GM23248 (cell line): Measurements from ENCODE around the gene SPINT2. TPM values are rescaled to one million over a fixed set of nuclear protein-coding genes. Genes with fewer than 3 reads are reported as not detected.

Experiments
- DNase-seq: peaks from one replicate; pipeline ENCODE4 v3.0.0-alpha.2; 2015
- H2AFZ ChIP-seq: fragments of 200-600 bp; sonication (generic); 2 replicates; pipeline ENCODE4 v1.6.1; 2016; ENCODE audit warnings: antibody characterized with exemption
- H3F3A ChIP-seq: fragments of 200-600 bp; sonication (generic); 2 replicates; pipeline ENCODE4 v1.6.1; 2016; ENCODE audit warnings: mild to moderate bottlenecking, antibody characterized with exemption, mixed run types; ENCODE audit not compliant: insufficient read depth
- H3K27ac ChIP-seq: fragments of 200-600 bp; sonication (generic); 2 replicates; pipeline ENCODE4 v1.5.1; 2016; ENCODE audit warnings: mild to moderate bottlenecking
- H3K27me3 ChIP-seq: fragments of 200-600 bp; sonication (generic); replicated peaks from 2 replicates; pipeline ENCODE4 v1.6.1; 2016; ENCODE audit warnings: mild to moderate bottlenecking; ENCODE audit not compliant: insufficient read depth
- H3K36me3 ChIP-seq: fragments of 200-600 bp; sonication (generic); 2 replicates; pipeline ENCODE4 v1.6.1; 2016; ENCODE audit warnings: low read depth, mild to moderate bottlenecking
- H3K4me1 ChIP-seq: fragments of 200-600 bp; sonication (generic); 2 replicates; pipeline ENCODE4 v1.6.1; 2016; ENCODE audit warnings: mild to moderate bottlenecking; ENCODE audit not compliant: insufficient read depth
- H3K4me2 ChIP-seq: fragments of 200-600 bp; sonication (generic); one replicate; pipeline ENCODE4 v1.6.1; 2016; ENCODE audit warnings: mild to moderate bottlenecking; ENCODE audit not compliant: unreplicated experiment
- H3K4me3 ChIP-seq: fragments of 200-600 bp; sonication (generic); 2 replicates; pipeline ENCODE4 v1.5.1; 2016; ENCODE audit warnings: mild to moderate bottlenecking
- H3K79me2 ChIP-seq: fragments of 200-600 bp; sonication (generic); 2 replicates; pipeline ENCODE4 v1.6.1; 2016; ENCODE audit warnings: mild to moderate bottlenecking; ENCODE audit not compliant: insufficient read depth
- H3K9ac ChIP-seq: fragments of 200-600 bp; sonication (generic); 2 replicates; pipeline ENCODE4 v1.6.1; 2016; ENCODE audit warnings: mild to moderate bottlenecking
- H3K9me2 ChIP-seq: fragments of 200-600 bp; sonication (generic); 2 replicates; pipeline ENCODE4 v1.6.1; 2016; ENCODE audit warnings: mixed run types, mild to moderate bottlenecking, moderate library complexity; ENCODE audit not compliant: insufficient read depth
- H3K9me3 ChIP-seq: fragments of 200-600 bp; sonication (generic); one replicate; pipeline ENCODE4 v1.6.1; 2017; ENCODE audit warnings: low read depth
- H4K20me1 ChIP-seq: fragments of 200-600 bp; sonication (generic); 2 replicates; pipeline ENCODE4 v1.6.0; 2016; ENCODE audit not compliant: insufficient read depth
- EZH2 ChIP-seq: fragments of 200-600 bp; sonication (generic); IDR thresholded peaks from 2 replicates; pipeline ENCODE4 v1.6.1; 2018; ENCODE audit warnings: antibody characterized with exemption, mild to moderate bottlenecking; ENCODE audit not compliant: insufficient read depth, poor library complexity, severe bottlenecking
- EZH2phosphoT487 ChIP-seq: fragments of 200-600 bp; sonication (generic); IDR thresholded peaks from 2 replicates; pipeline ENCODE4 v1.6.1; 2018; ENCODE audit warnings: antibody characterized with exemption, moderate library complexity, mild to moderate bottlenecking, low read depth; ENCODE audit not compliant: insufficient read depth
- WGBS, 2 experiments: methylation state at CpG; one replicate each; pipeline ENCODE4 v1.1.6; 2015 to 2017; ENCODE audit warnings: low lambda C conversion rate in 2 of 2, low coverage in 1 of 2; ENCODE audit errors: missing lambda C conversion rate in 2 of 2; 5-methylcytosine and 5-hydroxymethylcytosine counted together
- in situ Hi-C: fragments of 300-500 bp; cut with MboI; formaldehyde crosslinking; loops from 2 replicates; pipeline ENCODE4 v1.15.0; 2020
- polyA plus RNA-seq: library from polyadenylated mRNA; unstranded; fragments of >200 nt; fragmentation: Nextera tagmentation; extraction: Ambion mirVana; gene quantifications from 2 replicates; pipeline ENCODE4 v1.2.1, GENCODE V29; 2016
- total RNA-seq: library from RNA; depleted of rRNA; stranded (reverse); fragments of >200 nt; shearing (Covaris generic); gene quantifications from 2 replicates; pipeline ENCODE4 v1.2.3, GENCODE V29; 2014

Gene SPINT2
- total and polyA plus RNA-seq, 2 experiments from 2014 or later, result 3.2 to 9.3 TPM

DNA sequence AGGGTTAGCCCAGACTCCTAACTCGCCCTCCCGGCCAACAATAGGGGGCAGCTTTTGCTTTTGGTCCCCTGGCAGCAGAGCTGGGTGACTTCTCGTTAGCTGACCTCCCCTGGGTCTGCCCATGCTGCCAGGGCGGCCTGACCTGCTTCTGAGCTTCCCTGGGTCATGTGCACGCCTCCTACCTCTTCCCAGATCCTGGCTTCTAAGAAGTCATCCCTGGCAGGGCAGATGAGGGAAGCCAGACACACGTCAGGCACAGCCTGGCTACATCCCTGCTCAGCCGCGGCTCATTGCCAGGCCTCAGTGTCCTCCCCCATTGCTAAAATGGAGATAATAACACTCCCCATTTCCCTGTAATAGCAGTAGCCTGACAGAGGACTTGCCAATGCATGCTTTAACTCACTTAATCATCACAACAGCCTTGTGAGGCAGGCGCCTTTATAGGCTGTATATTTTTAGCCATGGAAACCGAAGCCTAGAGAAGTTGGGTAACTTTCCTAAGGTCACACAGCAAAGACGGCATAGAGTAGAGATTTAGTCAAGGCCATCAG is 57.3 kb downstream of the SPINT2 start:
- Histone ChIP-seq H4K20me1 (peaks cover 4% of the 10 kb centered on the region; the same call in 1 of the 2 replicates), H3K9ac (peak overlapping the region; percentile 89), H3K4me1 (peaks cover 16% of the 10 kb centered on the region), H3K27ac (peak overlapping the region; percentile 76), H3K4me2 (peak overlapping the region; percentile 93), H3K27me3 (no peaks in the 10 kb centered on the region), H3K9me2 (no peaks in the 10 kb centered on the region), H3K9me3 (no peaks in the 10 kb centered on the region), H3K79me2 (peaks cover 45% of the 10 kb centered on the region), H3F3A (peaks cover 8% of the 10 kb centered on the region; the same call in 1 of the 2 replicates), H3K36me3 (peaks cover 11% of the 10 kb centered on the region; the same call in 1 of the 2 replicates), H3K4me3 (peak overlapping the region; percentile 91), H2AFZ (no peak overlapping the region)
- DNase-seq, result peak; percentile 87
- TF ChIP-seq EZH2, result no peak
- no peak for TF ChIP-seq EZH2phosphoT487
- WGBS, 2 experiments, result 33 to 39% methylated on average over 11 of the region's 11 CpGs
- in situ Hi-C loops, result no loop called here

DNA sequence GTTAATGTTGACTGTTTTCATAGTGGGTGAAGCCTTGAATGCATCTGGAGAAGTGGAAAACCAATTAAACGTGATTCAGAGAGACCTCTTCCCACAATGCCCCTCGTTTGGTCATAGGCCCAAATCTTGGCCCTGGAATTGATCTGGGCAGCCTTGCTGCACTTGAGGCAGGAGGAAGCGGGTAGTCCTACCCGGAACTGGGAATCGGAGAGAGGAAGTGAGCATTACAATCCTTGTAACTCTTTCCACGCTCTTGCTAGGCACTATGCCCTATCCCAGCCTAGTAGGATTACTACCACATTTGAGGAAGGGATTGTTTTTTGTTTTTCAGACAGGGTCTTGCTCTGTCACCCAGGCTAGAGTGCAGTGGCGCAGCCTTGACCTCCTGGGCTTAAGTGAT is 58.9 kb downstream of the SPINT2 start:
- Histone ChIP-seq H3K79me2 (peaks cover 45% of the 10 kb centered on the region), H4K20me1 (peaks cover 4% of the 10 kb centered on the region; the same call in 1 of the 2 replicates), H3K27me3 (no peaks in the 10 kb centered on the region), H3F3A (peaks cover 8% of the 10 kb centered on the region; the same call in 1 of the 2 replicates), H3K9me3 (no peaks in the 10 kb centered on the region), H3K9me2 (no peaks in the 10 kb centered on the region), H3K9ac (no peak overlapping the region), H3K36me3 (peaks cover 26% of the 10 kb centered on the region; the same call in 1 of the 2 replicates), H2AFZ (no peak overlapping the region), H3K4me3 (no peak overlapping the region), H3K4me2 (no peak overlapping the region), H3K4me1 (peaks cover 16% of the 10 kb centered on the region), H3K27ac (no peak overlapping the region)
- DNase-seq, result peak; percentile 12
- 55 to 58% methylated on average over 7 of the region's 7 CpGs for WGBS, 2 experiments
- TF ChIP-seq EZH2phosphoT487 (no peak), EZH2 (no peak)
- in situ Hi-C loops, result no loop called here

DNA sequence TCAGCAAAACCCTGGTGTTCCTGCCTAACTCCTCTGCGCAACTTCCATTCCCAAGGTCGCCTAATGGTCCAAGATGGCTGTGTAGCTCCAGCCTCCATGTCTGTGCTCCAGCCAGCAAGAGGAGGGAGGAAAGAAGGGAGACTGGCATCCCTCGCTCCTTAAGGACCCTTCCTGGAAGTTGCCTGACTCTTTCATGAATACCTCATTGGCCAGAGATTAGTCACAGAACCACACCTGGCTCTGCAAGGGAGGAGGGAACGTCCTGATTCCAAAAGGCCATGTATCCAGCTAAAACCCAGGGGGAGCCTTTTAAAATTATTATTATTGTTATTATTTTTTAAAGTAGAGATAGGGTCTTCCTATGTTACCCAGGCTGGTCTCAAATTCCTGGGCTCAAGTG is 60.1 kb downstream of the SPINT2 start:
- Histone ChIP-seq H3K4me2 (no peak overlapping the region), H3K4me3 (no peak overlapping the region), H3F3A (peaks cover 8% of the 10 kb centered on the region; the same call in 1 of the 2 replicates), H3K36me3 (peaks cover 31% of the 10 kb centered on the region; the same call in 1 of the 2 replicates), H3K27ac (no peak overlapping the region), H3K9me2 (no peaks in the 10 kb centered on the region), H3K9me3 (no peaks in the 10 kb centered on the region), H2AFZ (no peak overlapping the region), H3K79me2 (peaks cover 39% of the 10 kb centered on the region), H3K27me3 (no peaks in the 10 kb centered on the region), H3K4me1 (peaks cover 16% of the 10 kb centered on the region), H4K20me1 (peaks cover 4% of the 10 kb centered on the region; the same call in 1 of the 2 replicates), H3K9ac (no peak overlapping the region)
- TF ChIP-seq EZH2 (no peak), EZH2phosphoT487 (no peak)
- WGBS, 2 experiments, result 88 to 91% methylated on average over 4 of the region's 4 CpGs
- DNase-seq, result no peak
- in situ Hi-C loops, result no loop called here

DNA sequence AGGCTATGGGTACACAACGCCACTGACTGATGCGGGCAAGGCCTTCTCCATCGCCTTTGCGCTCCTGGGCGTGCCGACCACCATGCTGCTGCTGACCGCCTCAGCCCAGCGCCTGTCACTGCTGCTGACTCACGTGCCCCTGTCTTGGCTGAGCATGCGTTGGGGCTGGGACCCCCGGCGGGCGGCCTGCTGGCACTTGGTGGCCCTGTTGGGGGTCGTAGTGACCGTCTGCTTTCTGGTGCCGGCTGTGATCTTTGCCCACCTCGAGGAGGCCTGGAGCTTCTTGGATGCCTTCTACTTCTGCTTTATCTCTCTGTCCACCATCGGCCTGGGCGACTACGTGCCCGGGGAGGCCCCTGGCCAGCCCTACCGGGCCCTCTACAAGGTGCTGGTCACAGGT is 62.2 kb downstream of the SPINT2 start:
- Histone ChIP-seq H3K4me3 (no peak overlapping the region), H3K9me3 (no peaks in the 10 kb centered on the region), H3K36me3 (peaks cover 31% of the 10 kb centered on the region; the same call in 1 of the 2 replicates), H3K9me2 (no peaks in the 10 kb centered on the region), H3K27ac (no peak overlapping the region), H3K79me2 (peaks cover 20% of the 10 kb centered on the region), H3K27me3 (no peaks in the 10 kb centered on the region), H2AFZ (no peak overlapping the region), H3F3A (peaks cover 6% of the 10 kb centered on the region; the same call in 1 of the 2 replicates), H3K4me2 (no peak overlapping the region), H4K20me1 (peaks cover 4% of the 10 kb centered on the region; the same call in 1 of the 2 replicates), H3K4me1 (peaks cover 7% of the 10 kb centered on the region), H3K9ac (no peak overlapping the region)
- TF ChIP-seq EZH2 (no peak), EZH2phosphoT487 (no peak)
- DNase-seq, result no peak
- WGBS, 2 experiments, result 89 to 92% methylated on average over 22 of the region's 22 CpGs
- in situ Hi-C loops, result no loop called here
